Measurements from ENCODE around the gene LPP.

Gene LPP

GRCh38 chr3:188194332-188194731 lies 40.4 kb downstream of the LPP start:
- DNase-seq (ENCODE audit: low read depth in 3 of 3, low spot score in 1 of 3), result no peak

DNA sequence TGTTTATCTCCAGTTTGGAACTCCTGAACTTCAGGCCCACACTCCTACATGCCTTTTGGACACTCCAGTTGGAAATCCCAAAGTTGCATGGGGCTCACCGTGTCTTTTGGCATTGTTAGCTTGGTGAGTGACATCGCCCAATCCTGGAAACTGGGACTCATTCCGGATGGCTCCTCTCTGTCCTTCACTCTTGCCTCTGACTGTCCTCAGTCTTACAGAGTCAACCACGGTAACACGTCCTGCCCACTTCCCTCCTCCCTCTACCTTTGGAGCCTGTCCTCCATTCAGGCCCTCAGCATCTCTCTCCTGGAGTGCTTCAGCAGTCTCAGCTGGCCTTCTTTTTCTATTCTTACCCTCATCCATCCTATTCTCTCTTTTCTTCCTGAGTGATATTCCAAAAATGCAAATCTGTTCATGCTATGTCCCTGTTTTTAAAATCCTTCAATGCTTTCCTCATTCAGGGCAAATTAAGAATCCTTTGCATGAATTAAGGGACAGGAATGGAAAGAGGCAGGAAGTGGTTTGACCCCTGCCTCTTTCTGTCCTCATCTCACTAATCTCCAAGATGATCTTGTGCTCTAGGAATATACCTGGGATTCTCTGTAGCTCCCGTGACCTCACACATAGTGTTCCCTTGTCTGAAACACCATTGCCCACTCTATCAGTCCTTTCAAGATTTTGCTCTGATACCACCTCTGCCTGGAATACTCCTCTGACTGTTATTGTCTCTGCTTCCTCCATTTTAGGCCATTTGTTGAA lies 42.5 kb downstream of the LPP start:
- DNase-seq (ENCODE audit: low read depth in 3 of 3, low spot score in 1 of 3), result no peak

DNA sequence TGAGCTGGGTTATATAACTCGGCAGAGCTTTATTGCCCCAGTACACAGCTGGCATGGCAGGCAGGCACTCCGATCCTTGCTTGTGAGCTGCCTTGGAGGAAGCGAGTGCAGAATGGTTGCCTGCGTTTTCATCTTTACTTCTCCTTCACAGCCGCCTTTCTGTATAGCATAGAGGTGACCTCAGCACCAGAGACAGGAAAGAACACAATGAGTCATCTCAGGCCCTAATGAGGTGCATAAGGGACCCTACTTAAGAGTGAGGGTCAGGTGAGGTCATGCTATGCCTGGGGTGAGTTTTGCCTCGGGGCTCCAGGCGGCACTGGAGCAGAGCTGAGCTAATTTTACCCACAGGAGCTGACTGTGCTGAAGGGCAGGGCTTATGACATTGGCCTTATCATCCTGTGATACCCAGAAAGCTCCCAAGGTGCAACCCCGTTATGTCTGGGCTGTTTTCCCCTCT lies 43.5 kb downstream of the LPP start:
- DNase-seq (ENCODE audit: low read depth in 3 of 3, low spot score in 1 of 3), result no peak

DNA sequence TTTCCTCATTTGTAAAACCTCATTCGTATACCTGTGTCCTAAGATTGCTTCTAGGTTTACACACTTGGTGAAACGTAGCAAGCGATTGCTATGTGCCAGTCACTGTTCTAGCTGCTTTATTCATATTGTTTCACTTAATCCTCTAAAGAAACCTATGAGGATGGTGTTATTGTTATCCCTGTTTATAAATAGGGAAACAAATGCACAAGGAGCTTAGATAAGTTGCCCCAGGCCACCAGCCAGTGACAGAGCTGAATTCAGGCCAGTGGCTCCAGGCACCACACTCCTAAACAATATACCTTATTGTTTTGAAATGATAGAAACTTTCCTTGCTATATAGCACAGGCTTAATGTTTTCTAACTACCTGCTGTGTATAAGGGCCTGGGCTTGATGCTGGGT lies 44.0 kb downstream of the LPP start:
- DNase-seq (ENCODE audit: low read depth in 3 of 3, low spot score in 1 of 3), result no peak

GRCh38 chr3:188198760-188199327 lies 44.9 kb downstream of the LPP start:
- DNase-seq (ENCODE audit: low read depth in 3 of 3, low spot score in 1 of 3), result no peak

- no peak for DNase-seq (ENCODE audit: low read depth in 3 of 3, low spot score in 1 of 3)
Observed at GRCh38 chr3:188199386-188199785, 45.4 kb downstream of the LPP start.

- no peak for DNase-seq (ENCODE audit: low read depth in 3 of 3, low spot score in 1 of 3)
Observed at GRCh38 chr3:188200481-188200880, 46.5 kb downstream of the LPP start.

DNA sequence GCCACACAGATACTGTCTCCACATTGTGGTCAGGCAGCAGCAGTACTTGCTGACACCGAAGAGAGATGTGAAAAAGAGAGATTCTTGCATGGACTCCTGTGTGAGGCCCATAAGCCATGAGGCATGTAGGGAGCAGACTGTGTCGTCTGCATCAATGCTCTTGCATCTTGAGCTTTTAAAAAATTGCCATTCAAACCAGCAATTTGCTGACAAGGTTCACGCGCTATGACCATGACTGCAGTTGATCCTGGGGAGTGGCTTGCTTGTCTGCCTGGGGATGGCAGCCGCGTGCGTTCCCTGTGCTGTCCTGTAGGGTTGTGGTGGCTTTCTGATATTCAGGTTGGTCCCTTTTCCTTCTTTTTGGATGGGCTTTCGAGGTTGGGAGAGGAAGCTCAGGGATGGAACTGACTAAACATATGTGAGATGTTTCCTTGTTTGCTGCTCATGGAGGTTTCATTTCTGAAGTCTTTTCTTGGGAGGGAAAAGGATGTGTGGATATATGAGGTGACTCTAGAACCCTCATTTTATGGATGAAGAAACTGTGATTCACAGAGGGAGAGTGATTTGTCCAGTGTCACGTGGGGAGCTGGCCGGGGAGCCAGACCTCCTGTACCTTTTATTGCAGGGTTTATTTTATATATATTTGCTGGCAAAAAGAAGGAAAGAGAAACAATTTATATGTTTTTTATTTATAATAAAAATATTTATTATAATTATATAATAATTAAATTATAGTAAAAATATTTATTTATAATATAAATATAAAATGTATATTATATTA lies 48.6 kb downstream of the LPP start:
- no peak for DNase-seq (ENCODE audit: low read depth in 3 of 3, low spot score in 1 of 3)

DNA sequence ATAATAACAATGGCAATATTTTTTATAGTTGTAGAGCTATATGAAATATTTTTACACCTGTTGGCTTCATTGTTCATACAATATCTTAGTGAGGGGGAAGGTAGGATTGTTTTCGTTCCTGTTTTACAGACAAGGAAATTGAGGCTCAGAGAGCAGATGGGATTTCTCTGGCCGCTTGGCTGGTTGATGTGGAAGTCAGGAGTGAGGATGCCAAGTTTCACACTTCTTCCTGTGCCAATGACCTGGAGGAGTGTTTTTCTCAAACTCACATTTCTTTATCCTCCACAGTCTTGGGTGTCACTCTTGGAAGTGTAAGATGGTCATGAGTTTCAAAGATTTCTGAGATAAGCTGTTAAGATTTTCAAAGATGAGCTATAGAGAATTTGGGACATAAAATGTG lies 50.6 kb downstream of the LPP start:
- DNase-seq (ENCODE audit: low read depth in 3 of 3, low spot score in 1 of 3), result no peak

DNA sequence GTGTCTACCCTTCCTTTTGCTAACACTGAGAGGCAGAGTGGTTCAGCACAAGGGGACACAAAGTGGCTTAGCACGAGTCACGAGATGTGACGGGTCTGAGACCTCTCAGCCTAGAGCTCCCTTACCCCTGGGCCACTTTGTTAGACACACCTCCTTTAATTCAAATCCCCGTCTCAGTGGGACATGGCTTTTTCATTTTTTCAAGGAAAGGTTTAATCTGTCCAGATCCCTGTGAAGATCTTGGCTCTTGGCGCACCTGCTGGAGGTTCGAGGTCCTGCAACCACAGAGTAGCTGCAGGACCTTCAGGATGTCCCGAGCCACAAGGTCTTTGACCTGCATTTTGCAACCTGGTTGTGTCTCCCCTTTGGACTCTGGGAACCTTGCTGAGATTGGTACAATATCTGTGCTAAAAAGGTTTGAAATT lies 52.0 kb downstream of the LPP start:
- no peak for DNase-seq (ENCODE audit: low read depth in 3 of 3, low spot score in 1 of 3)

GRCh38 chr3:188206787-188207186 lies 52.8 kb downstream of the LPP start:
- DNase-seq (ENCODE audit: low read depth in 3 of 3, low spot score in 1 of 3), result no peak

GRCh38 chr3:188207941-188208515 lies 54.1 kb downstream of the LPP start:
- DNase-seq (ENCODE audit: low read depth in 3 of 3, low spot score in 1 of 3), result no peak

DNA sequence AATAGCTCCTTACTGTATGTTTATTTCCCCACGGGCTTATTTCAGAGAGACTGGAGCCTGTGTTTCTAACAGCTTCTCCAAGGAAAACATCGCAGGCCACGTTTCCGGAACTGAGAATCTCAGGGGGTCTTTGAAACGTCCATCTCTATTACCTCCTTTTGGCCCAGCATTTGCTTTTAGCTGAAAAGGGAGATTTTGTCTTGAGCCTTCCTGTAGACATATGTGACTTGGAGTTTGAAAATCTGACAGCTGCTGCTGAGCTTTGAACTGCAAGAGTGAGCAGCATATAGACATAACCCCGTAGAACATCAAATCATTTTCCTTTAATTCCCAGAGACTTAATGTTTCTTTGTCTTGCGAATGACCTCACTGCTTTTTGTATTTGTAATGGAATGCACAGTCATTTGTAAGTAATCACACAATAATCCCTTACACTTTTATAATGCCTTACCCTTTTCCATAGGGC lies 54.6 kb downstream of the LPP start:
- no peak for DNase-seq (ENCODE audit: low read depth in 3 of 3, low spot score in 1 of 3)

DNA sequence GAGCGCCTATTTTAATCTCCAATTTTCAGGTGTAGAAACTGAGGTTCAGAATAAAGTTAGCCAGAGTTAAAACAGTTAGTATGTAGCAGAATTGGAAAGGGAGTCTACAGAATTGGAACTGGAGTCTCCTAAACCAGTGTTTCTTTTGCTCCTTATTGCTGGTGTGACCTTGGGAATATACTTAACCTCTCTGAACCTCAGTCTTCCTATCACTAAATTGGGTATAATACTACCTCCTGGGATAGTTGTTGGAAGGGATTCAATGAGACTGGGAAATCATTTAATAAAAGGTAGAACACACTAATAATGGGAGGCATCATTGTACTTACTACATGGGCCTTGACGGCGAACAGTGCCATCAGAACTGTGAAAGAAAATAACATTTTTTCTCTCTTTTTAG lies 55.1 kb downstream of the LPP start:
- DNase-seq (ENCODE audit: low read depth in 3 of 3, low spot score in 1 of 3), result no peak

DNA sequence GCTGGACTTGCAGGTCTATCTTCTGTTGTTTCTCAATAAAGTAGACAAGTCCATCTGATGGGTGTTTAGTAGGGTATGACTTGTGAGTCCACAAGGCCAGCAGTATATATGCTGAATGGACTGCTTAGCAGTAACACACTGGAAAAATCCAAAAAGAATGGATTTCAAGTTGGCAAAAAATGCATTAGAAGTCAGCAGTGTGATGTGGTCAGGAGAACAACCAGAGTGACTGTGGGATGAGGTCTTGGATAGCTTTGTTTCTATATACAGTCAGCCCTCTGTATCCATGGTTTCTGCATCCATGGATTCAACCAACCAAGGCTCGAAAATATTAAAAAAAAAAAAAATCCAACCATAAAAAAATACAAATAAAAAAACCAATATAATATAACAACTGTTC lies 55.8 kb downstream of the LPP start:
- no peak for DNase-seq (ENCODE audit: low read depth in 3 of 3, low spot score in 1 of 3)

DNA sequence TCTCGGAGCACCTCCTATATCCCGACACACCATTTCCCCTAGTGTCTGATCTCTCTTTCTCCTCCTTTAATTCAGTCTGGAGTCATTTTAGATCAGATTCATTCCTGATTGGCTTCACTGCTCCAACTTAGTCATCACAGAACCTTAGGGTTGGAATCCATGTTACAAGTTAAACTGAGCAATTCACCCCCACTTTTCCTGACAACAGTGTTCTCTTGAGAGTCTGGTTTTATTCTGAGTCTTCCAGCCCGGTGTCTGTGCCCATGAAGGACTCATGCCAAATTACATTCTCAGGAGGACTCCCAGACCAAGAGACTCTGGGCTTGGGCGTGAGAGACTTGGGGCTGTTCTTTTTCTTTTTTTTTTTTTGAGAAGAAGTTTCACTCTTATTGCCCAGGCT lies 57.5 kb downstream of the LPP start:
- DNase-seq (ENCODE audit: low read depth in 3 of 3, low spot score in 1 of 3), result no peak

- no peak for DNase-seq (ENCODE audit: low read depth in 3 of 3, low spot score in 1 of 3)
Observed at GRCh38 chr3:188212308-188212969, 58.5 kb downstream of the LPP start.

GRCh38 chr3:188214442-188214841 lies 60.5 kb downstream of the LPP start:
- no peak for DNase-seq (ENCODE audit: low read depth in 3 of 3, low spot score in 1 of 3)

DNA sequence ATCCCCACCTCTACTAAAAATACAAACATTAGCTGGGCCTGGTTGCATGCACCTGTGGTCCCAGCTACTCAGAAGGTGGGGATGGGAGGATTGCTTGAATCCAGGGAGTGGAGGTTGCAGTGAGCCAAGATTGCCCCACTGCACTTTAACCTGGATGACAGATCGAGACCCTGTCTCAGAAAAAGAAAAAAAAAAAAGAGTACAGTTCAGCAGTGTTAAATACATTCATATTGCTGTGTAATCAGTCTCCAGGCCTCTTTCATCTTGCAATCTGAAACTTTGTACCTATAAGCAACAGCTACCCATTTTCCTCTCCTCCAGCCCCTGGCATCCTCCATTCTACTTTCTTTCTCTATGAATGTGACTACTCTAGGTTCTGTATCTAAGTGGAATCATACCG lies 61.2 kb downstream of the LPP start:
- DNase-seq (ENCODE audit: low read depth in 3 of 3, low spot score in 1 of 3), result no peak

- no peak for DNase-seq (ENCODE audit: low read depth in 3 of 3, low spot score in 1 of 3)
Observed at GRCh38 chr3:188217011-188217463, 63.1 kb downstream of the LPP start.

DNA sequence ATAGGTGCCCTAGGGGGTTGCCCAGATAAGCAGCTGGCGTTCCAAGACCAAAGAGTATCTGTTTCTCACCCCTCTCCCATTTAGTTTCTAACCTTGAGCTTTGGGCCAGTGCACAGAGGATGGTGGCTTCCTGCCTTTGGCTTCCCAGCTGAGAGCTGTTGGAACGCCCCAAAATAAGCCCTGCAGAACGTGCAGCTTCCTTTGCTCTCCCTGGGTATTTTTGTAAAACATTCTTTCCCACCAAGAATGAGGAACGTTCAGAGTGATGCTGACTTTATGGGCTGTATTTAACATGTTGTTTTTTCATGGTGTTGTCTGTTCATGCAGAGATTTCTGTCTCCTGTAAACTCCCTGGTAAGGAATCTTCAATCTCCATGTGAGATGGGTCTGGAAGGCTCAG lies 63.8 kb downstream of the LPP start:
- no peak for DNase-seq (ENCODE audit: low read depth in 3 of 3, low spot score in 1 of 3)
